Measurements from ENCODE around the gene ELAVL3.

The ELAVL3 gene

GRCh38 chr19:11420429-11421370 lies 60.1 kb downstream of the ELAVL3 start:
- H2AFZ ChIP-seq (ENCODE audit: low read depth, low read length) = no peak overlapping the region
- no peak for ATAC-seq (ENCODE audit: insufficient read depth, low read depth)

DNA sequence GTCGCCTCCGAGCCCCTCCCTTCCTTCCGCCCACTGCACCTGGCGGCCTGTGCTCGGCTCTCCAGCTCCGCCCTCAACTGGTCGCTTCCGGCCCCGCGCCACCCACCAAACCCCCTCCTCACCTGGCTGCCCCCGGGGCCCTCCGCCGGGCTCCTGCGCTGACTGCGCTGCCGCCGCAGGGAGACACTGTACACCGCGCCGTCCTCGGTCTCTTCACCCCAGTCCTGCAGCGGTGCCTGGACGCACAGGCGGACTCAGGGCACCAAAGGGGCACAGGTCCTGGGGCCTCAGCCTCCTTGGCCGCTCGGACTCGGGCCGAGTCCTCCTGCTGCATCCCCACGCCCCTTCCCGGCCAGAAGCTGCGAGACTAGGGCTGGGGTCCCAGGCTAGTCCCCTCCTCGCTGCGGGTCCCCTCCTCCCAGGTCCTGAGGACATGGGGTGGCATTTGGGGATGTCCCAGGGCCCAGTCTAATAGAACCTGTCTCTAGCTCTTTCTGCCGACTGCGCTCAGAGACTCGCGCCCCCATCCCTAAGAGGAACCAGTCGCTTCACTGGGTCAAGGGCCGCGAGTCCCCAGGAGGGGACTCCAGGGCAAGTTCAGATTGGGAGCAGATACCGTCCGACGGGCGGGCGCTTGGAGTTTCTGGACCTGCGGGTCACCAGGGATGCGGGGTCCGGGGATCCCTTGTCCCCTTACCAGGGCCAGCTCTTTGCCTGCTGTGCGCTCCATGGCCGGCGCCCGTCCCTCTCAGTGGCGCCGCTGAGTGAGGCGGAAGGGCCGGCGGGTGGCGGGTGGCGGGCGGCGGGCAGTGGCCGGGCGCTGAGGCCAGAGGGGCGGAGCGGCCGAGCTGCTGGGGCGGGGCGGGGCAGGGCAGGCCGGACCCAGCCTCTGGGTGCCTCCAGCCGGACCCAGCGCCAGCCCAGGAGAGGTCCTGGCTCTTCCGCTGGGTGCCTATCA lies 62.0 kb downstream of the ELAVL3 start, which contains the start of gene RGL3:
RGL3 (minus strand) TSS at position 766 of the 958 bp plus-strand sequence; CDS start at position 730, 36 bp downstream.
- Histone ChIP-seq H3K79me2 (ENCODE audit: insufficient read depth, low read length) (no peaks in the 10 kb centered on the region), H3K27me3 (ENCODE audit: insufficient read depth, low read length, poor library complexity) (no peaks in the 10 kb centered on the region), H3K4me1 (ENCODE audit: insufficient read depth, low read length) (no peaks in the 10 kb centered on the region), H3K9ac (ENCODE audit: low read depth, low read length) (no peak within 1 kb of the TSS), H2AFZ (ENCODE audit: low read depth, low read length) (no peak within 1 kb of the TSS), H3K36me3 (ENCODE audit: insufficient read depth, low read length) (no peaks in the 10 kb centered on the region), H3K27ac (ENCODE audit: low read length) (no peak within 1 kb of the TSS), H3K9me3 (ENCODE audit: insufficient read depth, low read length, severe bottlenecking) (no peaks in the 10 kb centered on the region), H3K4me3 (ENCODE audit: low read depth in 1 of 2, low read length in 2 of 2) (no peak within 1 kb of the TSS), H4K20me1 (ENCODE audit: insufficient read depth, low read length) (no peaks in the 10 kb centered on the region), H3K4me2 (ENCODE audit: insufficient read depth, low read length) (no peak within 1 kb of the TSS)
- no peak for TF ChIP-seq EZH2 (IDR thresholded peaks at IDR 0.05; ENCODE audit: borderline replicate concordance, low read depth, low read length, severe bottlenecking)
- TF ChIP-seq, protein P1, sequence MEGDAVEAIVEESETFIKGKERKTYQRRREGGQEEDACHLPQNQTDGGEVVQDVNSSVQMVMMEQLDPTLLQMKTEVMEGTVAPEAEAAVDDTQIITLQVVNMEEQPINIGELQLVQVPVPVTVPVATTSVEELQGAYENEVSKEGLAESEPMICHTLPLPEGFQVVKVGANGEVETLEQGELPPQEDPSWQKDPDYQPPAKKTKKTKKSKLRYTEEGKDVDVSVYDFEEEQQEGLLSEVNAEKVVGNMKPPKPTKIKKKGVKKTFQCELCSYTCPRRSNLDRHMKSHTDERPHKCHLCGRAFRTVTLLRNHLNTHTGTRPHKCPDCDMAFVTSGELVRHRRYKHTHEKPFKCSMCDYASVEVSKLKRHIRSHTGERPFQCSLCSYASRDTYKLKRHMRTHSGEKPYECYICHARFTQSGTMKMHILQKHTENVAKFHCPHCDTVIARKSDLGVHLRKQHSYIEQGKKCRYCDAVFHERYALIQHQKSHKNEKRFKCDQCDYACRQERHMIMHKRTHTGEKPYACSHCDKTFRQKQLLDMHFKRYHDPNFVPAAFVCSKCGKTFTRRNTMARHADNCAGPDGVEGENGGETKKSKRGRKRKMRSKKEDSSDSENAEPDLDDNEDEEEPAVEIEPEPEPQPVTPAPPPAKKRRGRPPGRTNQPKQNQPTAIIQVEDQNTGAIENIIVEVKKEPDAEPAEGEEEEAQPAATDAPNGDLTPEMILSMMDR (IDR thresholded peaks at IDR 0.05; ENCODE audit: borderline replicate concordance, extremely low read depth, low read length, poor library complexity, severe bottlenecking) = no peak
- DNase-seq (no peak), ATAC-seq (ENCODE audit: insufficient read depth, low read depth) (no peak)

More at GRCh38 chr19:11420429-11421370, 60.1 kb downstream of the ELAVL3 start:
- H4K20me1 ChIP-seq (ENCODE audit: insufficient read depth, low read length) = no peaks in the 10 kb centered on the region
- H3K4me2 ChIP-seq (ENCODE audit: insufficient read depth, low read length) = no peak overlapping the region
- H3K9me3 ChIP-seq (ENCODE audit: insufficient read depth, low read length, severe bottlenecking) = peaks cover 3% of the 10 kb centered on the region
- H3K79me2 ChIP-seq (ENCODE audit: insufficient read depth, low read length) = no peaks in the 10 kb centered on the region
- no peaks in the 10 kb centered on the region for H3K27me3 ChIP-seq (ENCODE audit: insufficient read depth, low read length, poor library complexity)
- no peaks in the 10 kb centered on the region for H3K4me1 ChIP-seq (ENCODE audit: insufficient read depth, low read length)
- H3K36me3 ChIP-seq (ENCODE audit: insufficient read depth, low read length) = no peaks in the 10 kb centered on the region
- DNase-seq = no peak
- no peak for TF ChIP-seq EZH2 (IDR thresholded peaks at IDR 0.05; ENCODE audit: borderline replicate concordance, low read depth, low read length, severe bottlenecking)
- TF ChIP-seq, protein P1 (IDR thresholded peaks at IDR 0.05; ENCODE audit: borderline replicate concordance, extremely low read depth, low read length, poor library complexity, severe bottlenecking) = no peak
- H3K9ac ChIP-seq (ENCODE audit: low read depth, low read length) = no peak overlapping the region
- H3K27ac ChIP-seq (ENCODE audit: low read length) = no peak overlapping the region
- no peak overlapping the region for H3K4me3 ChIP-seq (ENCODE audit: low read depth in 1 of 2, low read length in 2 of 2)

DNA sequence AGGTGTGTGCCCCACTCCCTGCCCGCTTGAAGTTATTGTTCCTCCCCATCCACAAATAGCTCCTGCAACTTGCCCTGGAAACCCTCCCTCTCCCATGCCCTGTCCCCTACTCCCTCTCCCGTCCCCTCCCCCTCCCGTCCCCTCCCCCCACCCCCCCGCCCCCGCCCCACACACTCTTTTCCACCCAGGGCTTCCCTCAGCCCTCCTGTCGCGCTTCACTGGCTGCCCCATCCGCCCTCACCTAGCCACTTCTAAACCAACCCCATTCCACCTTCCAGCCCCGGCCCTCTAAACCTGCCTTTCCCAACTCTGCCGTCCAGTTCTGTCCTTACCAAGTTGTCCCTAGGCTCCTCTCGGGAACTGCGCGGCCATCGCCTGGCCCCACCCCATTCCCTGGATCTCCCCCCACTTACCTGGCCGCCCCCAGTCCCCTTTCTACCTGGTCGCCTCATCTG lies 62.7 kb downstream of the ELAVL3 start:
- Histone ChIP-seq H3K4me1 (ENCODE audit: insufficient read depth, low read length) (no peaks in the 10 kb centered on the region), H3K4me3 (ENCODE audit: low read depth in 1 of 2, low read length in 2 of 2) (no peak overlapping the region), H2AFZ (ENCODE audit: low read depth, low read length) (no peak overlapping the region), H3K79me2 (ENCODE audit: insufficient read depth, low read length) (no peaks in the 10 kb centered on the region), H3K36me3 (ENCODE audit: insufficient read depth, low read length) (no peaks in the 10 kb centered on the region), H3K9ac (ENCODE audit: low read depth, low read length) (no peak overlapping the region), H3K27me3 (ENCODE audit: insufficient read depth, low read length, poor library complexity) (no peaks in the 10 kb centered on the region), H3K4me2 (ENCODE audit: insufficient read depth, low read length) (no peak overlapping the region), H3K9me3 (ENCODE audit: insufficient read depth, low read length, severe bottlenecking) (no peaks in the 10 kb centered on the region), H4K20me1 (ENCODE audit: insufficient read depth, low read length) (no peaks in the 10 kb centered on the region), H3K27ac (ENCODE audit: low read length) (no peak overlapping the region)
- TF ChIP-seq, protein P1 (IDR thresholded peaks at IDR 0.05; ENCODE audit: borderline replicate concordance, extremely low read depth, low read length, poor library complexity, severe bottlenecking) = no peak
- TF ChIP-seq EZH2 (IDR thresholded peaks at IDR 0.05; ENCODE audit: borderline replicate concordance, low read depth, low read length, severe bottlenecking) = no peak
- DNase-seq (no peak), ATAC-seq (ENCODE audit: insufficient read depth, low read depth) (no peak)
